H1 (cell line): ENCODE results near the gene PLXNA4. TPM values are rescaled to one million over a fixed set of nuclear protein-coding genes. Genes with fewer than 3 reads are reported as not detected.

ENCODE experiments used
- polyA plus RNA-seq, 7 experiments: library from polyadenylated mRNA; depleted of rRNA in 3 of 7; stranded (reverse) in 5 of 7; unstranded in 2 of 7; fragments of >200 nt in 5 of 7; fragments of 200-250 nt in 2 of 7; gene quantifications; 1 replicate in 5 of 7; 2 replicates in 1 of 7; 4 replicates in 1 of 7; pipeline versions ENCODE4 v1.2.1 to v1.2.3, GENCODE V29; 2011 to 2013; ENCODE audit warnings: missing spikeins in 2 of 7, mixed read lengths in 2 of 7
- total RNA-seq: library from RNA; stranded (reverse); fragmentation: NEBNext Ultra II Directional; extraction: Animal tissue kit (Norgen Biotek cat#: 25700); gene quantifications from 2 replicates; pipeline ENCODE4 v1.2.1, GENCODE V29; 2021
- TF ChIP-seq, protein P1 (sequence below), 3 experiments: IDR thresholded peaks; 1 replicate in 2 of 3; 2 replicates in 1 of 3; pipeline versions ENCODE4 v1.5.1 to v1.6.1; 2011; ENCODE audit warnings: low read length in 3 of 3, mild to moderate bottlenecking in 3 of 3, inconsistent platforms in 2 of 3, low read depth in 1 of 3, moderate library complexity in 1 of 3; ENCODE audit not compliant: insufficient read depth in 1 of 3; ENCODE audit errors: control extremely low read depth in 1 of 3

Gene PLXNA4
- total and polyA plus RNA-seq, 2 of the 8 experiments (the other 6 are each of a cell fraction or from before 2014, with no cell fraction given) = 0.76 to 0.79 TPM

DNA sequence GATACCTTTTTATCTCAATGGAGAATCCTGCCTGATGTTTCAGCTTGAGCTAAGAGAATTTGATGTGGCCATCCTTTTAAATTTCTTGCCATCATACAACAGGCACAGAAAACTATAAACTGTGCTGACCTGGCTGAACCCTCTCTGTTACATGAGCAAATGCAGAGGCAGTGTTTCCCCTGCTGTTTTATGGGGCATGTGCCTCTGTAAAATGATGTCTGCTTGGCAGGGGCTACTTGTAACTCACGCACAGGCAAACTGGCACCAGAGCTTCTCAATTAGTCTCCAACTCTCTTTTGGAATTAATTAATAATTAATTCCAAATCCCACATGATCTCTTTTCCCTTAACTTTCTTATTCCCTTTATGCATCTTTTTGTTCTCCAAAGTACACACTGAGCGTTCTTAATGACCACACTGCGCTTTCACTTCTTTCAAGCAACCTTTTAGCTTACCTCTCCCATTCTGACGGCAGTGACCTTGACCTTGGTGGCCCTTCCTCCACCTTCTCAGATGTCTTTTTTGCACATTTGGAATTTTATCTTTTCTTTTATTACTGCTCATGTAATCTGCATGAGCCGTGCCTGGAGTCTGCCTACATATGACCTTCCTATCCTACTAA is 334.0 kb downstream of the PLXNA4 start (continued):
- TF ChIP-seq, protein P1, sequence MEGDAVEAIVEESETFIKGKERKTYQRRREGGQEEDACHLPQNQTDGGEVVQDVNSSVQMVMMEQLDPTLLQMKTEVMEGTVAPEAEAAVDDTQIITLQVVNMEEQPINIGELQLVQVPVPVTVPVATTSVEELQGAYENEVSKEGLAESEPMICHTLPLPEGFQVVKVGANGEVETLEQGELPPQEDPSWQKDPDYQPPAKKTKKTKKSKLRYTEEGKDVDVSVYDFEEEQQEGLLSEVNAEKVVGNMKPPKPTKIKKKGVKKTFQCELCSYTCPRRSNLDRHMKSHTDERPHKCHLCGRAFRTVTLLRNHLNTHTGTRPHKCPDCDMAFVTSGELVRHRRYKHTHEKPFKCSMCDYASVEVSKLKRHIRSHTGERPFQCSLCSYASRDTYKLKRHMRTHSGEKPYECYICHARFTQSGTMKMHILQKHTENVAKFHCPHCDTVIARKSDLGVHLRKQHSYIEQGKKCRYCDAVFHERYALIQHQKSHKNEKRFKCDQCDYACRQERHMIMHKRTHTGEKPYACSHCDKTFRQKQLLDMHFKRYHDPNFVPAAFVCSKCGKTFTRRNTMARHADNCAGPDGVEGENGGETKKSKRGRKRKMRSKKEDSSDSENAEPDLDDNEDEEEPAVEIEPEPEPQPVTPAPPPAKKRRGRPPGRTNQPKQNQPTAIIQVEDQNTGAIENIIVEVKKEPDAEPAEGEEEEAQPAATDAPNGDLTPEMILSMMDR (IDR thresholded peaks at IDR 0.05; ENCODE audit: control extremely low read depth in 1 of 3, insufficient read depth in 1 of 3, low read depth in 1 of 3, low read length in 3 of 3) = no peak
